Gastroesophageal sphincter (tissue), 3 donors: ENCODE results near the gene SUN1.

ENCODE experiments used
- CTCF ChIP-seq, 4 experiments: fragments of 200-600 bp in 2 of 4; fragments of 450-650 bp in 2 of 4; sonication (generic) in 1 of 4; IDR thresholded peaks; one replicate each; pipeline ENCODE4 v1.5.1; 2017 to 2019; ENCODE audit warnings: antibody characterized with exemption in 4 of 4, mild to moderate bottlenecking in 2 of 4, moderate library complexity in 2 of 4
- EP300 ChIP-seq: sonication (generic); formaldehyde crosslinking; IDR thresholded peaks from one replicate; pipeline ENCODE4 v1.6.1; 2017; ENCODE audit warnings: antibody characterized with exemption, mild to moderate bottlenecking
- POLR2A ChIP-seq, 2 donors: fragments of 450-650 bp; IDR thresholded peaks; one replicate each; pipeline ENCODE4 v1.6.1; 2017; ENCODE audit warnings: antibody characterized with exemption in 2 of 2, mild to moderate bottlenecking in 2 of 2, moderate library complexity in 1 of 2
- POLR2AphosphoS5 ChIP-seq: sonication (generic); formaldehyde crosslinking; IDR thresholded peaks from one replicate; pipeline ENCODE4 v1.6.1; 2017; ENCODE audit warnings: antibody characterized with exemption

- TF ChIP-seq CTCF (IDR thresholded peaks at IDR 0.05), result peak in 1 of 4 experiments; percentile 3
- TF ChIP-seq POLR2A (IDR thresholded peaks at IDR 0.05), result no peak
- no peak for TF ChIP-seq POLR2AphosphoS5
- TF ChIP-seq EP300, result no peak
These were observed 9.5 kb upstream of the SUN1 start for GRCh38 chr7:822692-823276.
